T-cell (primary cell): ENCODE results near the gene MCRIP1. TPM values are rescaled to one million over a fixed set of nuclear protein-coding genes. Genes with fewer than 3 reads are reported as not detected.
A peak's percentile ranks its signal among the peaks of the same experiment; 100 is the strongest.

Experiments
- ATAC-seq, 4 experiments: fragments of 200-7000 bp in 3 of 4; fragments of 150-1000 bp in 1 of 4; cut with Tn5 transposase; replicated peaks in 1 of 4; 1 replicate in 3 of 4; 2 replicates in 1 of 4; pipeline ENCODE4 v1.10.0; 2021; ENCODE audit warnings: moderate library complexity in 3 of 4, mild to moderate bottlenecking in 2 of 4, moderate number of reproducible peaks in 1 of 4
- CTCF ChIA-PET, 2 donors: fragments of 300-600 bp; sonication (Branson Sonifier 250); formaldehyde crosslinking; loops; one replicate each; lab custom pipeline; 2022; ENCODE audit warnings: antibody characterized with exemption in 2 of 2; lab: Charles Lee
- POLR2A ChIA-PET, 2 donors: fragments of 300-600 bp; sonication (Branson Sonifier 250); formaldehyde crosslinking; loops; one replicate each; lab custom pipeline; 2022; ENCODE audit warnings: antibody characterized with exemption in 2 of 2; lab: Charles Lee
- DNase-seq, 35 experiments: peaks; one replicate each; pipeline versions ENCODE4 v3.0.0 to v3.0.0-alpha.2; 2013 to 2023
- H3K27ac ChIP-seq: one replicate; pipeline ENCODE4 v1.5.1; 2013; ENCODE audit warnings: low read length
- H3K27me3 ChIP-seq, 2 experiments: replicated peaks in 1 of 2; 1 replicate in 1 of 2; 2 replicates in 1 of 2; pipeline versions ENCODE4 v1.6.1 to v1.7.0; 2013; ENCODE audit warnings: low read length in 1 of 2, mixed read lengths in 1 of 2; ENCODE audit not compliant: control insufficient read depth in 2 of 2, insufficient read depth in 2 of 2; ENCODE audit errors: extremely low read depth in 1 of 2
- H3K36me3 ChIP-seq, 2 donors: 1 replicate in 1 of 2; 2 replicates in 1 of 2; pipeline versions ENCODE4 v1.6.1 to v1.7.0; 2013; ENCODE audit warnings: low read length in 1 of 2; ENCODE audit not compliant: control insufficient read depth in 2 of 2, insufficient read depth in 1 of 2; ENCODE audit errors: extremely low read depth in 1 of 2
- H3K4me1 ChIP-seq, 2 experiments: 1 replicate in 1 of 2; 2 replicates in 1 of 2; pipeline versions ENCODE4 v1.6.1 to v1.7.0; 2013; ENCODE audit warnings: low read length in 2 of 2, mixed read lengths in 1 of 2; ENCODE audit not compliant: insufficient read depth in 2 of 2, control insufficient read depth in 1 of 2; ENCODE audit errors: extremely low read depth in 1 of 2
- H3K4me3 ChIP-seq, 2 donors: 1 replicate in 1 of 2; 2 replicates in 1 of 2; pipeline versions ENCODE4 v1.5.1 to v1.7.0; 2013; ENCODE audit warnings: mild to moderate bottlenecking in 2 of 2, low read length in 1 of 2, moderate library complexity in 1 of 2; ENCODE audit not compliant: control insufficient read depth in 1 of 2; ENCODE audit errors: extremely low read depth in 1 of 2
- H3K9me3 ChIP-seq: 2 replicates; pipeline ENCODE4 v1.7.0; 2013
- H3K27ac Mint-ChIP-seq, 2 donors: one replicate each; pipeline ENCODE4 v1.8.0; 2020 to 2021; ENCODE audit warnings: mild to moderate bottlenecking in 2 of 2, mixed read lengths in 2 of 2
- H3K27me3 Mint-ChIP-seq, 2 donors: one replicate each; pipeline ENCODE4 v1.8.0; 2021 to 2022; ENCODE audit warnings: mixed read lengths in 2 of 2
- H3K36me3 Mint-ChIP-seq: one replicate; pipeline ENCODE4 v1.8.0; 2021; ENCODE audit warnings: mixed read lengths
- H3K4me1 Mint-ChIP-seq, 3 donors: one replicate each; pipeline ENCODE4 v1.8.0; 2020 to 2022; ENCODE audit warnings: mixed read lengths in 3 of 3, mild to moderate bottlenecking in 1 of 3
- H3K4me3 Mint-ChIP-seq, 3 donors: one replicate each; pipeline ENCODE4 v1.8.0; 2020 to 2022; ENCODE audit warnings: mild to moderate bottlenecking in 3 of 3, mixed read lengths in 3 of 3, moderate library complexity in 3 of 3
- H3K9me3 Mint-ChIP-seq, 3 donors: one replicate each; pipeline ENCODE4 v1.8.0; 2020 to 2022; ENCODE audit warnings: mixed read lengths in 3 of 3
- WGBS: methylation state at CpG from one replicate; pipeline ENCODE4 v1.1.5; 2013; ENCODE audit warnings: missing lambda C conversion rate; ENCODE audit not compliant: insufficient coverage; 5-methylcytosine and 5-hydroxymethylcytosine counted together
- total RNA-seq, 35 experiments: library from RNA in 6 of 35; stranded (reverse) in 6 of 35; fragments of 120-200 nt in 1 of 35; gene quantifications; one replicate each; pipeline versions ENCODE4 v1.2.1 to v1.2.4 and lab custom pipeline; 2013 to 2026

MCRIP1 gene
- total RNA-seq, 5 donors from 2014 or later (not counting 1 experiment from before 2014, with no cell fraction given), result 46.4 to 92.4 (median 77.1) TPM

- peaks cover 10 to 65% of the 10 kb centered on the region in 2 experiments for H3K4me1 ChIP-seq
- H3K27me3 ChIP-seq, result no peaks in the 10 kb centered on the region
- peaks cover 3% of the 10 kb centered on the region for H3K36me3 Mint-ChIP-seq
- H3K27ac ChIP-seq, result peak overlapping the region; percentile 48
- DNase-seq, result peak in 3 of 35 experiments; percentile 18 to 19 (median 19)
- H3K9me3 Mint-ChIP-seq, result no peaks in the 10 kb centered on the region
- no peak overlapping the region for H3K4me3 ChIP-seq
- H3K36me3 ChIP-seq, result peaks cover 15 to 40% of the 10 kb centered on the region in 2 donors
- H3K9me3 ChIP-seq, result no peaks in the 10 kb centered on the region
- WGBS, result 61% methylated on average over 5 of the region's 18 CpGs
- peaks cover 35 to 48% (median 38%) of the 10 kb centered on the region in 3 donors for H3K4me1 Mint-ChIP-seq
- H3K27me3 Mint-ChIP-seq, result no peaks in the 10 kb centered on the region
- H3K4me3 Mint-ChIP-seq, result peak overlapping the region in 1 of 3 donors; percentile 27
- H3K27ac Mint-ChIP-seq, result peak overlapping the region; percentile 34 to 76
- POLR2A ChIA-PET, result interaction anchor here in 1 of 2 donors (0.6 kb wide), 1 partner anchor 109 kb away, joined by 3 read pairs; no protein-coding TSS in a partner anchor
- ATAC-seq, result no peak
- CTCF ChIA-PET, result no interaction called here
These were observed 33.5 kb upstream of the MCRIP1 start for GRCh38 chr17:81866440-81867169.

- Histone ChIP-seq H3K27me3 (no peaks in the 10 kb centered on the region), H3K36me3 (peaks cover 15 to 40% of the 10 kb centered on the region in 2 donors), H3K27ac (no peak overlapping the region), H3K9me3 (no peaks in the 10 kb centered on the region), H3K4me3 (no peak overlapping the region), H3K4me1 (peaks cover 10 to 66% of the 10 kb centered on the region in 2 experiments)
- CTCF ChIA-PET, result no interaction called here
- DNase-seq, result no peak
- no peak for ATAC-seq
- POLR2A ChIA-PET, result no interaction called here
- H3K4me3 Mint-ChIP-seq, result no peak overlapping the region
- peaks cover 3% of the 10 kb centered on the region for H3K36me3 Mint-ChIP-seq
- peaks cover 39 to 52% (median 42%) of the 10 kb centered on the region in 3 donors for H3K4me1 Mint-ChIP-seq
- H3K27me3 Mint-ChIP-seq, result no peaks in the 10 kb centered on the region
- no peaks in the 10 kb centered on the region for H3K9me3 Mint-ChIP-seq
- peak overlapping the region in 1 of 2 donors; percentile 55 for H3K27ac Mint-ChIP-seq
- WGBS, result 87% methylated on average over 15 of the region's 18 CpGs
These were observed 32.8 kb upstream of the MCRIP1 start for GRCh38 chr17:81865733-81866439.

- Mint-ChIP-seq H3K9me3 (no peaks in the 10 kb centered on the region), H3K4me3 (no peak overlapping the region), H3K36me3 (peaks cover 3% of the 10 kb centered on the region), H3K27me3 (no peaks in the 10 kb centered on the region), H3K4me1 (peaks cover 39 to 56% (median 41%) of the 10 kb centered on the region in 3 donors), H3K27ac (peak overlapping the region in 1 of 2 donors; percentile 55)
- POLR2A ChIA-PET, result no interaction called here
- peaks cover 15 to 40% of the 10 kb centered on the region in 2 donors for H3K36me3 ChIP-seq
- no peak for ATAC-seq
- no peak for DNase-seq
- 95% methylated on average over 8 of the region's 8 CpGs for WGBS
- H3K27ac ChIP-seq, result no peak overlapping the region
- CTCF ChIA-PET, result no interaction called here
- H3K4me3 ChIP-seq, result no peak overlapping the region
- no peaks in the 10 kb centered on the region for H3K27me3 ChIP-seq
- H3K9me3 ChIP-seq, result no peaks in the 10 kb centered on the region
- peaks cover 10 to 64% of the 10 kb centered on the region in 2 experiments for H3K4me1 ChIP-seq
These were observed 32.3 kb upstream of the MCRIP1 start for GRCh38 chr17:81865358-81865732.

- Mint-ChIP-seq H3K4me1 (peaks cover 36 to 53% (median 40%) of the 10 kb centered on the region in 3 donors), H3K36me3 (peaks cover 6% of the 10 kb centered on the region), H3K27ac (peak overlapping the region; percentile 15 to 28), H3K27me3 (no peaks in the 10 kb centered on the region), H3K4me3 (peak overlapping the region in 1 of 3 donors; percentile 66), H3K9me3 (no peaks in the 10 kb centered on the region)
- Histone ChIP-seq H3K4me1 (peaks cover 10 to 61% of the 10 kb centered on the region in 2 experiments), H3K27me3 (no peaks in the 10 kb centered on the region), H3K36me3 (peaks cover 15 to 29% of the 10 kb centered on the region in 2 donors), H3K9me3 (no peaks in the 10 kb centered on the region), H3K27ac (no peak overlapping the region), H3K4me3 (no peak overlapping the region)
- POLR2A ChIA-PET, result no interaction called here
- CTCF ChIA-PET, result no interaction called here
- no peak for ATAC-seq
- WGBS, result 92% methylated on average over 8 of the region's 9 CpGs
- DNase-seq, result no peak
These were observed 31.0 kb upstream of the MCRIP1 start for GRCh38 chr17:81863833-81864768.

- Mint-ChIP-seq H3K27ac (peak overlapping the region; percentile 76 to 82), H3K27me3 (no peaks in the 10 kb centered on the region), H3K4me1 (peaks cover 36 to 59% (median 49%) of the 10 kb centered on the region in 3 donors), H3K9me3 (no peaks in the 10 kb centered on the region), H3K4me3 (peak overlapping the region; percentile 44 to 66 (median 59)), H3K36me3 (peaks cover 6% of the 10 kb centered on the region)
- Histone ChIP-seq H3K36me3 (peaks cover 10 to 29% of the 10 kb centered on the region in 2 donors), H3K4me1 (peaks cover 12 to 62% of the 10 kb centered on the region in 2 experiments), H3K27ac (peak overlapping the region; percentile 4), H3K9me3 (no peaks in the 10 kb centered on the region), H3K4me3 (no peak overlapping the region), H3K27me3 (no peaks in the 10 kb centered on the region)
- WGBS, result 57% methylated on average over 2 of the region's 6 CpGs
- POLR2A ChIA-PET, result interaction anchor here in 1 of 2 donors (0.6 kb wide), 1 partner anchor 180 kb away, joined by 3 read pairs; the partner anchor contains the start of gene ARL16
- DNase-seq (no peak), ATAC-seq (no peak)
- CTCF ChIA-PET, result no interaction called here
These were observed 30.1 kb upstream of the MCRIP1 start for GRCh38 chr17:81863123-81863675.
